H1 (cell line): ENCODE results near the gene HK1. TPM values are rescaled to one million over a fixed set of nuclear protein-coding genes. Genes with fewer than 3 reads are reported as not detected.

Experiments used
- HDAC6 ChIP-seq: IDR thresholded peaks from one replicate; pipeline ENCODE4 v1.7.1; 2012; ENCODE audit warnings: low read depth, mild to moderate bottlenecking, inconsistent platforms, low read length, moderate library complexity
- NANOG ChIP-seq: IDR thresholded peaks from 2 replicates; pipeline ENCODE4 v1.6.1; 2011; ENCODE audit warnings: low read length, low read depth, mild to moderate bottlenecking, inconsistent platforms; ENCODE audit not compliant: insufficient read depth, poor library complexity, severe bottlenecking
- PHF8 ChIP-seq: fragments of 200-600 bp; sonication (generic); conservative IDR thresholded peaks from 2 replicates; pipeline ENCODE4 v1.7.1; 2012; ENCODE audit warnings: low read depth, mild to moderate bottlenecking, inconsistent platforms, low read length, moderate library complexity
- SIN3A ChIP-seq, 2 experiments: IDR thresholded peaks in 1 of 2; conservative IDR thresholded peaks in 1 of 2; 2 replicates each; pipeline ENCODE4 v1.6.1; 2011 to 2012; ENCODE audit warnings: low read length in 2 of 2, improper control_type of control experiment in 1 of 2, low read depth in 1 of 2, mild to moderate bottlenecking in 1 of 2
- SP4 ChIP-seq: IDR thresholded peaks from 2 replicates; pipeline ENCODE4 v1.6.1; 2012; ENCODE audit warnings: low read length, inconsistent platforms
- polyA plus RNA-seq, 7 experiments: library from polyadenylated mRNA; depleted of rRNA in 3 of 7; stranded (reverse) in 5 of 7; unstranded in 2 of 7; fragments of >200 nt in 5 of 7; fragments of 200-250 nt in 2 of 7; gene quantifications; 1 replicate in 5 of 7; 2 replicates in 1 of 7; 4 replicates in 1 of 7; pipeline versions ENCODE4 v1.2.1 to v1.2.3, GENCODE V29; 2011 to 2013; ENCODE audit warnings: missing spikeins in 2 of 7, mixed read lengths in 2 of 7
- total RNA-seq: library from RNA; stranded (reverse); fragmentation: NEBNext Ultra II Directional; extraction: Animal tissue kit (Norgen Biotek cat#: 25700); gene quantifications from 2 replicates; pipeline ENCODE4 v1.2.1, GENCODE V29; 2021
- TF ChIP-seq, protein P1 (sequence below): fragments of 300-600 bp; sonication (generic); IDR thresholded peaks from 2 replicates; pipeline ENCODE4 v1.7.1; 2012; ENCODE audit warnings: low read length, moderate library complexity, mild to moderate bottlenecking, inconsistent platforms; ENCODE audit not compliant: insufficient replicate concordance
- TF ChIP-seq, protein P2 (sequence below): IDR thresholded peaks from 2 replicates; pipeline ENCODE4 v1.6.1; 2011; ENCODE audit warnings: low read depth, mild to moderate bottlenecking, low read length; ENCODE audit not compliant: insufficient read depth
- TF ChIP-seq, protein P3 (sequence below): IDR thresholded peaks from 2 replicates; pipeline ENCODE4 v1.6.1; 2012; ENCODE audit warnings: low read length, inconsistent platforms

HK1 gene
- total and polyA plus RNA-seq, 2 of the 8 experiments (the other 6 are each of a cell fraction or from before 2014, with no cell fraction given): 55.8 to 247 TPM

DNA sequence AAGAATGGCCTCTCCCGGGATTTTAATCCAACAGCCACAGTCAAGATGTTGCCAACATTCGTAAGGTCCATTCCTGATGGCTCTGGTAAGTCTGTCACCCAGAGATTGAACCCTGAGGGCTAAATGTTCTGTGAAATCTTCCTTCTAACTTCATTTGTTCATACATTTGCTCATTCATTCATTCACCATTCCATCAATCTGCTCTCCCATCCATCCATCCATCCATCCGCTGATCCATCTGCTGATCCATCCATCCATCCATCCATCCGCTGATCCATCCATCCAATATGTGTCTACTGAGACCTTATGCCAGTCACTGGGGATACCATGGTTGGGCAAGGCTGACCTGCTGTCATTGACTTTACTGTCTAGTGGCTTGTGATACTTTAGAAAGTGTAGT is 65.6 kb downstream of the HK1 start (continued):
- TF ChIP-seq, protein P1, sequence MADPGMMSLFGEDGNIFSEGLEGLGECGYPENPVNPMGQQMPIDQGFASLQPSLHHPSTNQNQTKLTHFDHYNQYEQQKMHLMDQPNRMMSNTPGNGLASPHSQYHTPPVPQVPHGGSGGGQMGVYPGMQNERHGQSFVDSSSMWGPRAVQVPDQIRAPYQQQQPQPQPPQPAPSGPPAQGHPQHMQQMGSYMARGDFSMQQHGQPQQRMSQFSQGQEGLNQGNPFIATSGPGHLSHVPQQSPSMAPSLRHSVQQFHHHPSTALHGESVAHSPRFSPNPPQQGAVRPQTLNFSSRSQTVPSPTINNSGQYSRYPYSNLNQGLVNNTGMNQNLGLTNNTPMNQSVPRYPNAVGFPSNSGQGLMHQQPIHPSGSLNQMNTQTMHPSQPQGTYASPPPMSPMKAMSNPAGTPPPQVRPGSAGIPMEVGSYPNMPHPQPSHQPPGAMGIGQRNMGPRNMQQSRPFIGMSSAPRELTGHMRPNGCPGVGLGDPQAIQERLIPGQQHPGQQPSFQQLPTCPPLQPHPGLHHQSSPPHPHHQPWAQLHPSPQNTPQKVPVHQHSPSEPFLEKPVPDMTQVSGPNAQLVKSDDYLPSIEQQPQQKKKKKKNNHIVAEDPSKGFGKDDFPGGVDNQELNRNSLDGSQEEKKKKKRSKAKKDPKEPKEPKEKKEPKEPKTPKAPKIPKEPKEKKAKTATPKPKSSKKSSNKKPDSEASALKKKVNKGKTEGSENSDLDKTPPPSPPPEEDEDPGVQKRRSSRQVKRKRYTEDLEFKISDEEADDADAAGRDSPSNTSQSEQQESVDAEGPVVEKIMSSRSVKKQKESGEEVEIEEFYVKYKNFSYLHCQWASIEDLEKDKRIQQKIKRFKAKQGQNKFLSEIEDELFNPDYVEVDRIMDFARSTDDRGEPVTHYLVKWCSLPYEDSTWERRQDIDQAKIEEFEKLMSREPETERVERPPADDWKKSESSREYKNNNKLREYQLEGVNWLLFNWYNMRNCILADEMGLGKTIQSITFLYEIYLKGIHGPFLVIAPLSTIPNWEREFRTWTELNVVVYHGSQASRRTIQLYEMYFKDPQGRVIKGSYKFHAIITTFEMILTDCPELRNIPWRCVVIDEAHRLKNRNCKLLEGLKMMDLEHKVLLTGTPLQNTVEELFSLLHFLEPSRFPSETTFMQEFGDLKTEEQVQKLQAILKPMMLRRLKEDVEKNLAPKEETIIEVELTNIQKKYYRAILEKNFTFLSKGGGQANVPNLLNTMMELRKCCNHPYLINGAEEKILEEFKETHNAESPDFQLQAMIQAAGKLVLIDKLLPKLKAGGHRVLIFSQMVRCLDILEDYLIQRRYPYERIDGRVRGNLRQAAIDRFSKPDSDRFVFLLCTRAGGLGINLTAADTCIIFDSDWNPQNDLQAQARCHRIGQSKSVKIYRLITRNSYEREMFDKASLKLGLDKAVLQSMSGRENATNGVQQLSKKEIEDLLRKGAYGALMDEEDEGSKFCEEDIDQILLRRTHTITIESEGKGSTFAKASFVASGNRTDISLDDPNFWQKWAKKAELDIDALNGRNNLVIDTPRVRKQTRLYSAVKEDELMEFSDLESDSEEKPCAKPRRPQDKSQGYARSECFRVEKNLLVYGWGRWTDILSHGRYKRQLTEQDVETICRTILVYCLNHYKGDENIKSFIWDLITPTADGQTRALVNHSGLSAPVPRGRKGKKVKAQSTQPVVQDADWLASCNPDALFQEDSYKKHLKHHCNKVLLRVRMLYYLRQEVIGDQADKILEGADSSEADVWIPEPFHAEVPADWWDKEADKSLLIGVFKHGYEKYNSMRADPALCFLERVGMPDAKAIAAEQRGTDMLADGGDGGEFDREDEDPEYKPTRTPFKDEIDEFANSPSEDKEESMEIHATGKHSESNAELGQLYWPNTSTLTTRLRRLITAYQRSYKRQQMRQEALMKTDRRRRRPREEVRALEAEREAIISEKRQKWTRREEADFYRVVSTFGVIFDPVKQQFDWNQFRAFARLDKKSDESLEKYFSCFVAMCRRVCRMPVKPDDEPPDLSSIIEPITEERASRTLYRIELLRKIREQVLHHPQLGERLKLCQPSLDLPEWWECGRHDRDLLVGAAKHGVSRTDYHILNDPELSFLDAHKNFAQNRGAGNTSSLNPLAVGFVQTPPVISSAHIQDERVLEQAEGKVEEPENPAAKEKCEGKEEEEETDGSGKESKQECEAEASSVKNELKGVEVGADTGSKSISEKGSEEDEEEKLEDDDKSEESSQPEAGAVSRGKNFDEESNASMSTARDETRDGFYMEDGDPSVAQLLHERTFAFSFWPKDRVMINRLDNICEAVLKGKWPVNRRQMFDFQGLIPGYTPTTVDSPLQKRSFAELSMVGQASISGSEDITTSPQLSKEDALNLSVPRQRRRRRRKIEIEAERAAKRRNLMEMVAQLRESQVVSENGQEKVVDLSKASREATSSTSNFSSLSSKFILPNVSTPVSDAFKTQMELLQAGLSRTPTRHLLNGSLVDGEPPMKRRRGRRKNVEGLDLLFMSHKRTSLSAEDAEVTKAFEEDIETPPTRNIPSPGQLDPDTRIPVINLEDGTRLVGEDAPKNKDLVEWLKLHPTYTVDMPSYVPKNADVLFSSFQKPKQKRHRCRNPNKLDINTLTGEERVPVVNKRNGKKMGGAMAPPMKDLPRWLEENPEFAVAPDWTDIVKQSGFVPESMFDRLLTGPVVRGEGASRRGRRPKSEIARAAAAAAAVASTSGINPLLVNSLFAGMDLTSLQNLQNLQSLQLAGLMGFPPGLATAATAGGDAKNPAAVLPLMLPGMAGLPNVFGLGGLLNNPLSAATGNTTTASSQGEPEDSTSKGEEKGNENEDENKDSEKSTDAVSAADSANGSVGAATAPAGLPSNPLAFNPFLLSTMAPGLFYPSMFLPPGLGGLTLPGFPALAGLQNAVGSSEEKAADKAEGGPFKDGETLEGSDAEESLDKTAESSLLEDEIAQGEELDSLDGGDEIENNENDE: no peak
- TF ChIP-seq, protein P2, sequence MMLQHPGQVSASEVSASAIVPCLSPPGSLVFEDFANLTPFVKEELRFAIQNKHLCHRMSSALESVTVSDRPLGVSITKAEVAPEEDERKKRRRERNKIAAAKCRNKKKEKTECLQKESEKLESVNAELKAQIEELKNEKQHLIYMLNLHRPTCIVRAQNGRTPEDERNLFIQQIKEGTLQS: no peak
- TF ChIP-seq NANOG: no peak
- no peak for TF ChIP-seq PHF8
- TF ChIP-seq SP4: no peak
- TF ChIP-seq, protein P3, sequence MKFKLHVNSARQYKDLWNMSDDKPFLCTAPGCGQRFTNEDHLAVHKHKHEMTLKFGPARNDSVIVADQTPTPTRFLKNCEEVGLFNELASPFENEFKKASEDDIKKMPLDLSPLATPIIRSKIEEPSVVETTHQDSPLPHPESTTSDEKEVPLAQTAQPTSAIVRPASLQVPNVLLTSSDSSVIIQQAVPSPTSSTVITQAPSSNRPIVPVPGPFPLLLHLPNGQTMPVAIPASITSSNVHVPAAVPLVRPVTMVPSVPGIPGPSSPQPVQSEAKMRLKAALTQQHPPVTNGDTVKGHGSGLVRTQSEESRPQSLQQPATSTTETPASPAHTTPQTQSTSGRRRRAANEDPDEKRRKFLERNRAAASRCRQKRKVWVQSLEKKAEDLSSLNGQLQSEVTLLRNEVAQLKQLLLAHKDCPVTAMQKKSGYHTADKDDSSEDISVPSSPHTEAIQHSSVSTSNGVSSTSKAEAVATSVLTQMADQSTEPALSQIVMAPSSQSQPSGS: no peak
- TF ChIP-seq HDAC6: no peak
- no peak for TF ChIP-seq SIN3A (conservative IDR thresholded peaks at IDR 0.05 in 1 of 2, IDR thresholded peaks at IDR 0.05 in 1 of 2; ENCODE audit: low read depth in 1 of 2, low read length in 2 of 2)
